HUES48 (cell line): ENCODE measurements around the gene UBXN11.

Experiments used
- H3K27ac ChIP-seq: one replicate; pipeline ENCODE4 v1.7.0; 2013; ENCODE audit warnings: low read depth, low read length, inconsistent platforms
- H3K27me3 ChIP-seq: 2 replicates; pipeline ENCODE4 v1.6.1; 2013; ENCODE audit warnings: mild to moderate bottlenecking, low read length; ENCODE audit not compliant: control insufficient read depth, insufficient read depth
- H3K36me3 ChIP-seq: 2 replicates; pipeline ENCODE4 v1.6.1; 2013; ENCODE audit warnings: low read length; ENCODE audit not compliant: control insufficient read depth, insufficient read depth
- H3K4me1 ChIP-seq: 2 replicates; pipeline ENCODE4 v1.6.1; 2013; ENCODE audit warnings: mild to moderate bottlenecking, low read length; ENCODE audit not compliant: control insufficient read depth, insufficient read depth
- H3K4me3 ChIP-seq: 2 replicates; pipeline ENCODE4 v1.5.1; 2013; ENCODE audit warnings: mild to moderate bottlenecking, low read depth, low read length
- H3K9ac ChIP-seq: 2 replicates; pipeline ENCODE4 v1.6.1; 2013; ENCODE audit warnings: mild to moderate bottlenecking, low read depth, low read length, moderate library complexity
- H3K9me3 ChIP-seq: 2 replicates; pipeline ENCODE4 v1.6.1; 2013; ENCODE audit warnings: low read length; ENCODE audit not compliant: control insufficient read depth, insufficient read depth

UBXN11 gene

DNA sequence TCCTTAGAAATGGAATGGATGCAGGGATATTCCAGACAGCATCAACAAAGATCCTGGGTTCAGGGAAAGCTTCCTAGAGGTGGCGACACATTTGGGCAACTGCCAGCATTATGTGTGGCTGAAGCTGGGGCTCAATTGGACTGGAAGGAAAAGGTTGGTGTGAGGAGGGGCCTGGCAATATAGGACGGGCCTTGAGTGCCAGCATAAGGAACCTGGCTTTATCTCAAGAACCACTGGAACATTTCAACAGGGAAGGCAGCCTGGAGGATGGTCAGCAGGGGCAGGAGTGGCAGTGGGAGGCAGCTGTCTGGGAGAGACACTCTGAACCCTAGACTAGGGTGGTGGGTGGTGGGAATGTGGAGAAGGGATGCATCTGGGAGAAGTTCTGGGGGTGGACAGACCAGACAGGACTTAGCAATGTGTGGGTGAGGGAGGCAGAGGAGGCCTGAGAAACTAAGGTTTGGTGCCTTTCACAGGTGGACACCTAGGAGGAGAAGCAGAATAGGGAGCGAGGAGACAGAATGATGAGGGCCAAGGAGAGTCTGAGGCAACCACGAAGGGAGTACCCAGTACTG is 23.1 kb downstream of the UBXN11 start:
- no peaks in the 10 kb centered on the region for H3K9me3 ChIP-seq
- H3K27ac ChIP-seq, result no peak overlapping the region
- no peak overlapping the region for H3K4me3 ChIP-seq
- H3K9ac ChIP-seq, result no peak overlapping the region
- H3K4me1 ChIP-seq, result peaks cover 34% of the 10 kb centered on the region
- peaks cover 5% of the 10 kb centered on the region for H3K36me3 ChIP-seq
- no peaks in the 10 kb centered on the region for H3K27me3 ChIP-seq

DNA sequence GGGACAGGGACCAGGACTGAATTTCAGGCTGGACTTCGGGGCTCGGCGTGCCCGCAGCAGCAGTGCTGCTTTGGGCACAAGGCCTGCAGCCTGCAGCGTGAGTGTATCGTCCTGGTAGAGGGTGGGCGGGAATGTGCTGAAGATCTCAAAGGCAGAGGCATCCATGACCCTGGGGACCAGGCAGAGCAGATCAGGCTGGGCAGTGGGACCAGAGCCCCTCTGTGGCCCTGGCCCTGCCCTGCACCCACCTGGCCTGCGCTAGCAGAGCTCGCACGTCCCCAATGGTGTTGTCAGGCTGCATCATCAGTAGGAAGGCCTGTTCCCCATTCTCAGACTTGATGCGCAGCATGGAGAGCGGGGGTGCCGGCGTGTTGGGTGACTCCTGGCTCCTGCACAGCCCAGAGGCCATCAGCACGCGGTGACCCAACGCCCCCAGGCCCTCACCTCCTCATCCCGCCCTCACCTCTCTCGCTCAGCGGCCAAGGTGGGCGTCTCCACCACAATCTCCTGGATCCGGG is 24.0 kb downstream of the UBXN11 start:
- Histone ChIP-seq H3K4me3 (no peak overlapping the region), H3K27ac (peak overlapping the region; percentile 73), H3K4me1 (peaks cover 34% of the 10 kb centered on the region), H3K36me3 (peaks cover 14% of the 10 kb centered on the region), H3K27me3 (no peaks in the 10 kb centered on the region), H3K9me3 (no peaks in the 10 kb centered on the region), H3K9ac (no peak overlapping the region)

DNA sequence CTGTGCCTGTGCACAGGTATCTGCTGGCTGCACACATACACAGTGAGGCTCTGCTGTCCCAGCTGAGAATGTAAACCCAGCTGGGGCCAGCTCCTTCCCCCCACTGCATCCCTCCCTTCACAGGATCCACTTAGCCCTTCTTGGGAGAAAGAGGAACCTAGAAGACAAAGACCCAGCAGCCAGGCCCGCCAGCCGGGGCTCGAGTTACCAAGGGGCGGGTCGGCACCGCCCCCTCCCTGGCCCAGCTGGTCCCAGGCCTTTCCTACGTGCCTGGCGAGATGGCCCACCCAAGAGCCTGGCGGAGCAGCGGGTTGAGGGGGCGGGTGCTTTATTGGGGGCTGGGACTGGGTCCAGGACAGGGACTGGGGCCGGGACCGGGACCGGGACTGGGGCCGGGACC is 24.5 kb downstream of the UBXN11 start:
- H3K27me3 ChIP-seq, result no peaks in the 10 kb centered on the region
- H3K4me3 ChIP-seq, result peak overlapping the region; percentile 14
- H3K27ac ChIP-seq, result peak overlapping the region; percentile 73
- peaks cover 19% of the 10 kb centered on the region for H3K36me3 ChIP-seq
- H3K4me1 ChIP-seq, result peaks cover 34% of the 10 kb centered on the region
- no peaks in the 10 kb centered on the region for H3K9me3 ChIP-seq
- H3K9ac ChIP-seq, result no peak overlapping the region

DNA sequence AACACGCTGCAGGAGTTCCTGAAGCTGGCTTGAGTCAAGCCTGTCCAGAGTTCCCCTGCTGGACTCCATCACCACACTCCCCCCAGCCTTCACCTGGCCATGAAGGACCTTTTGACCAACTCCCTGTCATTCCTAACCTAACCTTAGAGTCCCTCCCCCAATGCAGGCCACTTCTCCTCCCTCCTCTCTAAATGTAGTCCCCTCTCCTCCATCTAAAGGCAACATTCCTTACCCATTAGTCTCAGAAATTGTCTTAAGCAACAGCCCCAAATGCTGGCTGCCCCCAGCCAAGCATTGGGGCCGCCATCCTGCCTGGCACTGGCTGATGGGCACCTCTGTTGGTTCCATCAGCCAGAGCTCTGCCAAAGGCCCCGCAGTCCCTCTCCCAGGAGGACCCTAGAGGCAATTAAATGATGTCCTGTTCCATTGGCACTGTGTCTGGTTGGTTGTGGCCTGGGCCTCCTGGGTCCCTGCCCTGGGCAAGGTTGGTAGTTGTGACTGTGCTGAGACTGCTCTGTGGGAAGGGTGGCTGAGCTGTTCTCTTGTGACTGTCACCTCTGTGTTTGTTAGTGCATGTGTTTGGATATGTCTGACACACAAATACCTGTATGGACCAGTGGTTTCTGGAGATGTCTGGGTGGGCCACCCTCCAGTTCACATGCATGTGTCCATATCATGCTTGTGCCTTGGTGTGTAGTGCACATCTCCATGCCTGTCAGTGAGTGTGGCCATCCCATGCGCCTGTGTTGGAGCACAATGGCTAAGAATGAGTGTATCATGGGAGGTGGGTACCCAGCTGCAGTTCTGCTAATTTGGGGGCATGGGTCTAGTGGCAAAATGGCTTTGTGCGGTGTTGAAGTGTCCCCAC is 25.1 kb downstream of the UBXN11 start:
- Histone ChIP-seq H3K9ac (no peak overlapping the region), H3K4me1 (peaks cover 34% of the 10 kb centered on the region), H3K9me3 (no peaks in the 10 kb centered on the region), H3K4me3 (peak overlapping the region; percentile 14), H3K27me3 (no peaks in the 10 kb centered on the region), H3K36me3 (peaks cover 25% of the 10 kb centered on the region), H3K27ac (peak overlapping the region; percentile 73)

DNA sequence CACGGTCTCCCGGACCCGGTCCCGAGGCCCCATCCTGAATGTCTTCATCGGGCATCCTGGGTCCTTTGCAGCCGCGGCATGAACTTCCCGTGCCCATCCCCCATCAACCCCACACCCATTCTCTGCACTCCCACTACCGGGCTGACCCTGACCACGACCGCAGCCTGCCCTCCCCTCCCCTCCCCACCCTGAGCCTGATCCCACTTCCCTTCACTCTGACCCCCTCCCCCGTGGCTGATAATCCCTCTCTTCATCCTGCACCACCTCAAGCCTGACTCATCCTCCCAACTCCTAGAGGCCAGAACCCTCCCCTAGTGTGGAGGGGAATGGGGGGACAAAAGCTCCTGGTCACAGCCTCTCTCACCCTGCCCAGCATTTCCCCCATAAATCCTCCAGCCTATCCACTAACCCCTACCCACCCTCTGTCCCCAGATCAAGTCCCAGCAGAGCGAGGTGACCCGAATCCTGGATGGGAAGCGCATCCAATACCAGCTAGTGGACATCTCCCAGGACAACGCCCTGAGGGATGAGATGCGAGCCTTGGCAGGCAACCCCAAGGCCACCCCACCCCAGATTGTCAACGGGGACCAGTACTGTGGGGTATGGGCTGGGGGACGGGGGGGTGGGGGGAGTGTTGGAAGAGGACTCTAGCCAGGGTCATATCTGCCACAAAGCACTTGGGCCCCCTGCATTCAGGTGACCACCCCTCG is 25.9 kb downstream of the UBXN11 start:
- Histone ChIP-seq H3K27ac (peak overlapping the region; percentile 87), H3K4me1 (peaks cover 35% of the 10 kb centered on the region)

DNA sequence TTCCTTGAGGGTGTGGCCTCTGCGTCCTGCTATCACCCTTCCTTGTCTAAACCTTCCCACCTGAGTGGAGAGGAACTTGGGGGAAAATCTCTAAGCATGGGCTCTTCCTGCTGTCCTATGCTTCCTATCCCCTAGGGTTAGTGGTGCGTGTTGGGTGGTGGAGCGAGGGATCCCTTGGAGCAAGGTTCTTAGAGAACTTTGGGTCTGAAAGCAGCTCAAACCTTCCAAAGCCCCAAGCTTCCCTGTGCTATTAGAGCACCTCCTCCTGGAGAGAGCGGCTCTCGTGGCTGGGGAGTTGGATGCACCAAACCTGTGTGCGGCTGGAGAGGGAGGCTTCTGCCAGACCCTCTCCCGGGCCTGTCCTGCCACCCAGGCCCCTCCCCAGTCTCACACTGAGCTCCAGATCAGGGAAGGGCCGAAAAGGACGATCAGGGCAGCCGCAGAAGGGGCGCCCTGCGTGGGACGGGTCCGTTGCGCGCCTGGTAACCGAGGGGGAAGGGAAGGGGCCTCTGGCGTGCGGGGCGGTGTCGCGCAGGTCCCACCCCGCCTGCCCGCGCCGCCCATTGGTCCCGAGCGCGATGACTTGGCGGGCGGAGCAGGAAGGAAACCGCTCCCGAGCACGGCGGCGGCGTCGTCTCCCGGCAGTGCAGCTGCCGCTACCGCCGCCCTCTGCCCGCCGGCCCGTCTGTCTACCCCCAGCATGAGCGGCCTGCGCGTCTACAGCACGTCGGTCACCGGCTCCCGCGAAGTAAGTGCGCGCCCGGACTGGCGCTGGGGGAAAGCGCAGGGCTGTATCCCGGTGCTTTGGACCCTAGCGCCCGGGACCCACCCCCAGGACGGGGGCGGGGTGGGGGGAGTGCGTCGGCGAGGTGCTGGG is 26.7 kb downstream of the UBXN11 start, which contains the start of gene SH3BGRL3:
SH3BGRL3 (plus strand) TSS at position 631 of the 877 bp plus-strand sequence; CDS start at position 701, 70 bp downstream.
- Histone ChIP-seq H3K9me3 (no peaks in the 10 kb centered on the region), H3K27me3 (no peaks in the 10 kb centered on the region), H3K4me1 (peaks cover 32% of the 10 kb centered on the region), H3K36me3 (peaks cover 38% of the 10 kb centered on the region), H3K9ac (peak within 1 kb of the TSS; percentile 45), H3K4me3 (peak within 1 kb of the TSS; percentile 81), H3K27ac (peak within 1 kb of the TSS; percentile 87)

More for the DNA sequence above, 25.9 kb downstream of the UBXN11 start:
- Histone ChIP-seq H3K9me3 (no peaks in the 10 kb centered on the region), H3K36me3 (peaks cover 33% of the 10 kb centered on the region), H3K4me3 (peak overlapping the region; percentile 81), H3K27me3 (no peaks in the 10 kb centered on the region), H3K9ac (peak overlapping the region; percentile 45)

DNA sequence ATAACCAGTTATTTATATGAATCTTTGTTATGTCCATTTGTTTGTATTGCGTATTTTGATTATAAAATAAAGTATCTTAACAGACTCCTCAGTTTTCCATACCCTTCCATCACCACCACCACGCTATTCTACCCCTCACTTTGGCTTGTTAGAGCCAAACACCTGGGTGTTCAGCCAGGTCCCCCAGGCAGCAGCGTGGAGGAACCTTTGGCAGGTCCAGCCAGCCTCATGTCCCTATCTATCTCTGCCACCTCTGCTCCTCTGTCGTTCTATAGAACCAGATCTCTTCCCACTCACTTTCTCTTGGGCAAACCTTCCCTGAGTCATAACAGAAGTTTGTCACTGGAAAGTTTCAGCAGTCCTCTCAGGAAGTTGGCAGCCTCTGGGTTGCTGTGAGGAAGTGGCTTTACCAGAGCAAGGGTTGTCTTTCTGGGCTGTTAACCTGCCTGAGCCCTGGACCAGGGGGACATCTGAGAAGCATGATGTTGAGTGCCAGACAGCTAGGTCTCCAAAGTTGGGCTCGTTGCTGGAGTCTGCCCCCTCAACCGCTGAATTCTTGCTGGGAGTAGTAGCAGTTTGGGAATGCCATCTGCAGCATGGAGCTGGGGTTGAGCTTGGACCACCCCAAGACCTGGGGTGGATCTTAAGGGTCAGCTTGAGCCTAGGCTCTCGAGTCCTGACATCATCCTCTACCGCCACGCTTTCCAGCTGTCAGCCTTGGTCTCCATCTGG is 27.5 kb downstream of the UBXN11 start:
- Histone ChIP-seq H3K4me1 (peaks cover 33% of the 10 kb centered on the region), H3K9me3 (no peaks in the 10 kb centered on the region), H3K9ac (no peak overlapping the region; the same call in 1 of the 2 replicates), H3K4me3 (peak overlapping the region; percentile 81), H3K36me3 (peaks cover 46% of the 10 kb centered on the region), H3K27me3 (no peaks in the 10 kb centered on the region), H3K27ac (peak overlapping the region; percentile 87)

DNA sequence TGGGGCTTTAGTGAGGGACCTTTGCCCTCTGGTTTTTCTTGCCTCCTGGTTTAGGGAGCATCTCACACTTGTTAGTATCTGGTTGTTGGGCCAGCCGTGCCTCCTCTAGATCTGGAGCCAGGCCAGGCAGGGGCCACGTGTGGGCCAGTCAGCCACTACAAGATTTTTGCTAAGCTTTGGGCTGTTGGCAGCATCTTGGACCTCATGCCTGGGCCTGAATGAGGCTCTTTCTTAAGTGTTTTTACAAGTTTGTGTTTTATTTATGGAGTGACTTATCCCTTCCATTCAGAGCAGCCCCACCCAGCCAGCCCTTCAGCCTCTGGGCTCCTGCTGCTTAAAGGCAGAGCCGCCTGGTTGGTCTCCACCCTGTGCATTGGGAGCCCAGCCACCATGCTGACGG is 28.1 kb downstream of the UBXN11 start:
- H3K27ac ChIP-seq, result no peak overlapping the region
- H3K36me3 ChIP-seq, result peaks cover 48% of the 10 kb centered on the region
- no peaks in the 10 kb centered on the region for H3K27me3 ChIP-seq
- H3K4me1 ChIP-seq, result peaks cover 33% of the 10 kb centered on the region
- no peak overlapping the region for H3K4me3 ChIP-seq
- H3K9me3 ChIP-seq, result no peaks in the 10 kb centered on the region
- H3K9ac ChIP-seq, result no peak overlapping the region

DNA sequence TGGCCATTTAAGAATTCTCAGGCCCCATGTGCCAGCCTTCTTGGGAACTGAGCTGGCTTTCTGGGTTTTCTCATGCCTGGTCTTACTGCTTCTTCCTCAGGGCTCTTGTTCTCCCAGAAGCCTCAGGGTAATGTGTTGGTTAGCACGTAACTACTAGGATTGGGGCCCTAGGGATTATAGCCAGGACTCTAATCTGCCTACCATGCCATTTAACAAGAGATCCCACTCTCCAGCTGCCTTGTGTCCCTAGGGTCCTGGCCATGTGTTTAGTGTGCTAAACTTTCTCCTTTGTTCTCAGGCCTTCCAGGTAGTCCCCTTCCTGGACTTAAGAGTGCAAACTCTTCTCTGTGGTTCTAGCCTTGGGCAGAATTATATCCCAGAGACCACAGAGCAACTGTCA is 28.7 kb downstream of the UBXN11 start:
- Histone ChIP-seq H3K4me3 (no peak overlapping the region), H3K4me1 (peaks cover 33% of the 10 kb centered on the region), H3K9ac (no peak overlapping the region), H3K27me3 (no peaks in the 10 kb centered on the region), H3K36me3 (peaks cover 54% of the 10 kb centered on the region), H3K9me3 (no peaks in the 10 kb centered on the region), H3K27ac (no peak overlapping the region)

DNA sequence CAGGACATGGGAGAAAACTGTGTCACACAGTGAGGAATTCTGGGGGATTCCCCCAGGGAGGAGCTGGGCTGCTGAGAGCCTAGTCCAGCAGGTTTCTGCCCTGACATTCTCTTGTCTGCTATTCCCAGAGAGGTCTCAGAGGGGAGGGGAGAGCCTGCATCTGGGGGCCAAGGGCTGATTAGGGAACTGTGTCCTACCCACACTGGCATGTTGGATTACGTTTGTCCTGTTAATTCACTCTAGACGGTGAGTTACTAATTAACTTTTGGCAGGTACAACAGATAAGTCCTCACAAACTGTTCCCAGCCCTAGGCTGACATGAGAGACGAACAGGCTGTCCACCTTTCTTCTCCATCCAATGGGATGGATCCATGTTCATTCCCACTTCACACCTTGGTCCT is 29.2 kb downstream of the UBXN11 start:
- Histone ChIP-seq H3K9ac (no peak overlapping the region), H3K4me1 (peaks cover 30% of the 10 kb centered on the region), H3K27ac (no peak overlapping the region), H3K9me3 (no peaks in the 10 kb centered on the region), H3K4me3 (no peak overlapping the region), H3K27me3 (no peaks in the 10 kb centered on the region), H3K36me3 (peaks cover 55% of the 10 kb centered on the region)
